NCI-H2196 (cell line): ENCODE data around the gene CPLX1.

Experiments
- DNase-seq: peaks from one replicate; lab custom pipeline; 2025; ENCODE audit not compliant: unreplicated experiment; lab: John Stamatoyannopoulos, UW

The CPLX1 gene

GRCh38 chr4:833731-834367 is 7.9 kb upstream of the CPLX1 start:
- DNase-seq, result no peak

- no peak for DNase-seq
These were observed 7.2 kb upstream of the CPLX1 start for GRCh38 chr4:833156-833555.

- no peak for DNase-seq
These were observed 6.6 kb upstream of the CPLX1 start for GRCh38 chr4:832536-832935.

- no peak for DNase-seq
These were observed 6.2 kb upstream of the CPLX1 start for GRCh38 chr4:832108-832507.

GRCh38 chr4:831483-831805 is 5.5 kb upstream of the CPLX1 start:
- no peak for DNase-seq

- DNase-seq, result no peak
These were observed 4.9 kb upstream of the CPLX1 start for GRCh38 chr4:830601-831482.

GRCh38 chr4:829761-830600 is 4.1 kb upstream of the CPLX1 start:
- no peak for DNase-seq

- no peak for DNase-seq
These were observed 3.4 kb upstream of the CPLX1 start for GRCh38 chr4:829291-829690.

- peak; percentile 60 for DNase-seq
These were observed 2.8 kb upstream of the CPLX1 start for GRCh38 chr4:828641-829271.

- no peak for DNase-seq
These were observed 1.5 kb upstream of the CPLX1 start for GRCh38 chr4:827209-828081.

- no peak for DNase-seq
These were observed 729 bp upstream of the CPLX1 start for GRCh38 chr4:826508-827208.

GRCh38 chr4:825063-825970 is 612 bp downstream of the CPLX1 start:
- no peak for DNase-seq

GRCh38 chr4:824461-825062 is 1.4 kb downstream of the CPLX1 start:
- no peak for DNase-seq

- DNase-seq, result no peak
These were observed 2.0 kb downstream of the CPLX1 start for GRCh38 chr4:823761-824460.

- no peak for DNase-seq
These were observed 2.7 kb downstream of the CPLX1 start for GRCh38 chr4:823176-823760.

GRCh38 chr4:822361-823175 is 3.4 kb downstream of the CPLX1 start:
- DNase-seq, result no peak
